K562 (cell line): ENCODE results near the gene CIB1. TPM values are rescaled to one million over a fixed set of nuclear protein-coding genes. Genes with fewer than 3 reads are reported as not detected.

Experiments used
- ARID1B ChIP-seq: fragments of 450-650 bp; IDR thresholded peaks from 2 replicates; pipeline ENCODE4 v1.6.1; 2016; ENCODE audit warnings: antibody characterized with exemption, mild to moderate bottlenecking, inconsistent platforms
- CBFA2T2 ChIP-seq: fragments of 450-650 bp; conservative IDR thresholded peaks from 2 replicates; pipeline ENCODE4 v1.6.1; 2017; ENCODE audit warnings: mild to moderate bottlenecking
- CBX5 ChIP-seq: IDR thresholded peaks from 2 replicates; pipeline ENCODE4 v1.6.1; 2014; ENCODE audit warnings: low read depth, borderline replicate concordance
- CTBP1 ChIP-seq: fragments of 450-650 bp; IDR thresholded peaks from 2 replicates; pipeline ENCODE4 v1.6.1; 2016; ENCODE audit warnings: borderline replicate concordance
- FOSL1 ChIP-seq: fragments of 200-800 bp; sonication (Bioruptor generic); conservative IDR thresholded peaks from 2 replicates; pipeline ENCODE4 v1.6.1; 2016; ENCODE audit warnings: missing genetic modification characterization, missing compliant biosample characterization
- MYBL2 ChIP-seq, 2 experiments: fragments of 450-650 bp in 1 of 2; sonication (generic) in 1 of 2; formaldehyde crosslinking in 1 of 2; IDR thresholded peaks; 2 replicates each; pipeline versions ENCODE4 v1.6.1 to v1.8.1; 2017 to 2022; ENCODE audit warnings: borderline replicate concordance in 1 of 2, inconsistent platforms in 1 of 2, low read depth in 1 of 2, mild to moderate bottlenecking in 1 of 2, missing genetic modification reagents in 1 of 2, moderate library complexity in 1 of 2
- NFE2L1 ChIP-seq: fragments of 450-650 bp; IDR thresholded peaks from 2 replicates; pipeline ENCODE4 v1.6.1; 2016; ENCODE audit warnings: missing genetic modification characterization, low read depth, mild to moderate bottlenecking, missing compliant biosample characterization, moderate library complexity, borderline replicate concordance
- NR2F6 ChIP-seq: fragments of 450-650 bp; formaldehyde crosslinking; IDR thresholded peaks from 2 replicates; pipeline ENCODE4 v1.4.0; 2020; ENCODE audit warnings: mild to moderate bottlenecking
- PHF20 ChIP-seq: fragments of 450-650 bp; IDR thresholded peaks from 2 replicates; pipeline ENCODE4 v1.6.1; 2018; ENCODE audit not compliant: partially characterized antibody
- RBM17 ChIP-seq: fragments of 200-400 bp; formaldehyde crosslinking; IDR thresholded peaks from 2 replicates; pipeline ENCODE4 v1.6.1; 2017; ENCODE audit warnings: low read depth, mild to moderate bottlenecking, low read length, borderline replicate concordance
- SAFB ChIP-seq: fragments of 200-400 bp; formaldehyde crosslinking; IDR thresholded peaks from 2 replicates; pipeline ENCODE4 v1.6.1; 2017; ENCODE audit warnings: low read depth, low read length, borderline replicate concordance
- SMARCA4 ChIP-seq: fragments of 450-650 bp; IDR thresholded peaks from 2 replicates; pipeline ENCODE4 v1.6.1; 2016
- ZBTB17 ChIP-seq: fragments of 450-650 bp; formaldehyde crosslinking; IDR thresholded peaks from 2 replicates; pipeline ENCODE4 v1.4.0; 2020; ENCODE audit warnings: mild to moderate bottlenecking
- ZC3H4 ChIP-seq: sonication (generic); formaldehyde crosslinking; IDR thresholded peaks from 2 replicates; pipeline ENCODE4 v1.9.0; 2021; ENCODE audit warnings: missing genetic modification reagents, borderline replicate concordance
- ZNF124 ChIP-seq: sonication (generic); formaldehyde crosslinking; IDR thresholded peaks from 2 replicates; pipeline ENCODE4 v1.8.1; 2022; ENCODE audit warnings: missing genetic modification reagents
- ZNF24 ChIP-seq: fragments of 450-650 bp; IDR thresholded peaks from 2 replicates; pipeline ENCODE4 v1.6.1; 2016
- ZNF311 ChIP-seq: fragments of 250-450 bp; sonication (Bioruptor Pico); IDR thresholded peaks from 2 replicates; pipeline ENCODE4 v1.4.0; 2020; ENCODE audit warnings: mild to moderate bottlenecking, moderate library complexity
- ZNF699 ChIP-seq: fragments of 250-450 bp; sonication (Bioruptor Pico); IDR thresholded peaks from 2 replicates; pipeline ENCODE4 v1.8.0; 2021; ENCODE audit warnings: mild to moderate bottlenecking, moderate library complexity; ENCODE audit not compliant: insufficient replicate concordance
- ZNF766 ChIP-seq: fragments of 200-800 bp; sonication (Bioruptor generic); conservative IDR thresholded peaks from 2 replicates; pipeline ENCODE4 v1.6.1; 2016; ENCODE audit warnings: missing genetic modification characterization, missing compliant biosample characterization
- polyA plus RNA-seq, 8 experiments: library from polyadenylated mRNA; depleted of rRNA in 4 of 8; stranded (reverse) in 5 of 8; unstranded in 3 of 8; fragments of >200 nt; fragmentation: Nextera tagmentation in 2 of 8; fragmentation: Illumina TruSeq in 1 of 8; extraction: Ambion mirVana in 2 of 8; extraction: Trizol in 1 of 8; gene quantifications; 2 replicates each; pipeline versions ENCODE4 v1.2.1 to v1.2.3, GENCODE V29; 2011 to 2014; ENCODE audit warnings: inconsistent platforms in 1 of 8, missing spikeins in 1 of 8
- total RNA-seq, 7 experiments: library from RNA; depleted of rRNA in 6 of 7; stranded (reverse); fragments of >200 nt in 6 of 7; fragmentation: Illumina TruSeq in 2 of 7; extraction: Trizol in 2 of 7; gene quantifications; 2 replicates each; pipeline versions ENCODE4 v1.2.1 to v1.2.3, GENCODE V29; 2011 to 2021; ENCODE audit warnings: low replicate concordance in 1 of 7
- TF ChIP-seq, protein P1 (sequence below): fragments of 450-650 bp; IDR thresholded peaks from 2 replicates; pipeline ENCODE4 v1.6.1; 2017; ENCODE audit warnings: antibody characterized with exemption, mild to moderate bottlenecking
- TF ChIP-seq, protein P2 (sequence below): IDR thresholded peaks from 2 replicates; pipeline ENCODE4 v1.6.1; 2014; ENCODE audit warnings: antibody characterized with exemption

Gene CIB1
- total and polyA plus RNA-seq, 9 of the 15 experiments (the other 6 are each of a cell fraction or from before 2014, with no cell fraction given), result 14.9 to 136 (median 64.5) TPM

DNA sequence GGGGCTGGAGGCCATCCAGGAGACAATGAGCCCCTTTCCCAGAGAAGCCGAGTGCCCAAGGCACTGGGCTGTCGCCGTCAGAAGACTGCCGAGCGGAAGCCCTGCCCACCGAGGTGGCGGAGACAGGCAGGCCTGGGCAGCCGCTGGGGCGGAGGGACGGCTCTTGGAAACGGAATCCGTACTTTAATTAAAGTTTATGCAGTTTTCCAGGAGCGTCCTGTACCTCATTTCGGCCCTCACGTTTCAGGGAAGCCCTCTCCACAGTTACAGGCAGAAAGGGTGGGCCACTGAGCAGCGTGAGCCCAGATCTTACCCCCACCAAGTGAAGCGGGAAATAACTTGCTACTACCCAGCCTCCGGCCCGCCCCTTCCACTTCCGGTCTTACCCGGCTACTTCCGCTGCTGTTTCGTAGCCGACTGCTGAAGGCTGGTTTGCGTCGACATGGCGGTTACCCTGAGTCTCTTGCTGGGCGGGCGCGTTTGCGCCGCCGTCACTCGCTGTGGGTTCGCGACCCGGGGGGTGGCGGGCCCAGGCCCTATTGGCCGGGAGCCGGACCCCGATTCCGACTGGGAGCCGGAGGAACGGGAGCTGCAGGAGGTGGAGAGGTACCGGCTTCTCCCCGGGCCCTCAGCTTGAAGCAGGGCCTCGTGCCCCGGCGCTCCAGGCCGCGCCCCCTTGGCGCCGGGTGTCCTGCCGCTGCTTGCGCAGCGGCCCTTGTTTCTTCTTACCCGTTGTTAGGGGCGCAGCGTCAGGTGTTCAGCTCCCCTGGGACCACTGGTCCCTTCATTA is 31.7 kb upstream of the CIB1 start, which contains the start of gene NGRN (continued):
- no peak for TF ChIP-seq NFE2L1 (tag)
- TF ChIP-seq ZNF311 (CRISPR knock-in tag), result no peak
- no peak for TF ChIP-seq NR2F6 (CRISPR knock-in tag)
- no peak for TF ChIP-seq RBM17
- TF ChIP-seq, protein P1, sequence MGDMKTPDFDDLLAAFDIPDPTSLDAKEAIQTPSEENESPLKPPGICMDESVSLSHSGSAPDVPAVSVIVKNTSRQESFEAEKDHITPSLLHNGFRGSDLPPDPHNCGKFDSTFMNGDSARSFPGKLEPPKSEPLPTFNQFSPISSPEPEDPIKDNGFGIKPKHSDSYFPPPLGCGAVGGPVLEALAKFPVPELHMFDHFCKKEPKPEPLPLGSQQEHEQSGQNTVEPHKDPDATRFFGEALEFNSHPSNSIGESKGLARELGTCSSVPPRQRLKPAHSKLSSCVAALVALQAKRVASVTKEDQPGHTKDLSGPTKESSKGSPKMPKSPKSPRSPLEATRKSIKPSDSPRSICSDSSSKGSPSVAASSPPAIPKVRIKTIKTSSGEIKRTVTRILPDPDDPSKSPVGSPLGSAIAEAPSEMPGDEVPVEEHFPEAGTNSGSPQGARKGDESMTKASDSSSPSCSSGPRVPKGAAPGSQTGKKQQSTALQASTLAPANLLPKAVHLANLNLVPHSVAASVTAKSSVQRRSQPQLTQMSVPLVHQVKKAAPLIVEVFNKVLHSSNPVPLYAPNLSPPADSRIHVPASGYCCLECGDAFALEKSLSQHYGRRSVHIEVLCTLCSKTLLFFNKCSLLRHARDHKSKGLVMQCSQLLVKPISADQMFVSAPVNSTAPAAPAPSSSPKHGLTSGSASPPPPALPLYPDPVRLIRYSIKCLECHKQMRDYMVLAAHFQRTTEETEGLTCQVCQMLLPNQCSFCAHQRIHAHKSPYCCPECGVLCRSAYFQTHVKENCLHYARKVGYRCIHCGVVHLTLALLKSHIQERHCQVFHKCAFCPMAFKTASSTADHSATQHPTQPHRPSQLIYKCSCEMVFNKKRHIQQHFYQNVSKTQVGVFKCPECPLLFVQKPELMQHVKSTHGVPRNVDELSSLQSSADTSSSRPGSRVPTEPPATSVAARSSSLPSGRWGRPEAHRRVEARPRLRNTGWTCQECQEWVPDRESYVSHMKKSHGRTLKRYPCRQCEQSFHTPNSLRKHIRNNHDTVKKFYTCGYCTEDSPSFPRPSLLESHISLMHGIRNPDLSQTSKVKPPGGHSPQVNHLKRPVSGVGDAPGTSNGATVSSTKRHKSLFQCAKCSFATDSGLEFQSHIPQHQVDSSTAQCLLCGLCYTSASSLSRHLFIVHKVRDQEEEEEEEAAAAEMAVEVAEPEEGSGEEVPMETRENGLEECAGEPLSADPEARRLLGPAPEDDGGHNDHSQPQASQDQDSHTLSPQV, result peak; percentile 85
- TF ChIP-seq PHF20, result peak; percentile 85
- TF ChIP-seq MYBL2 (IDR thresholded peaks at IDR 0.05; ENCODE audit: low read depth), result no peak
- no peak for TF ChIP-seq MYBL2 (CRISPR knock-in tag; IDR thresholded peaks at IDR 0.05; ENCODE audit: borderline replicate concordance)
- TF ChIP-seq CBX5, result no peak
- no peak for TF ChIP-seq CBFA2T2
- no peak for TF ChIP-seq ZC3H4 (CRISPR knock-in tag)
- no peak for TF ChIP-seq ARID1B
- no peak for TF ChIP-seq SAFB
- TF ChIP-seq, protein P2, sequence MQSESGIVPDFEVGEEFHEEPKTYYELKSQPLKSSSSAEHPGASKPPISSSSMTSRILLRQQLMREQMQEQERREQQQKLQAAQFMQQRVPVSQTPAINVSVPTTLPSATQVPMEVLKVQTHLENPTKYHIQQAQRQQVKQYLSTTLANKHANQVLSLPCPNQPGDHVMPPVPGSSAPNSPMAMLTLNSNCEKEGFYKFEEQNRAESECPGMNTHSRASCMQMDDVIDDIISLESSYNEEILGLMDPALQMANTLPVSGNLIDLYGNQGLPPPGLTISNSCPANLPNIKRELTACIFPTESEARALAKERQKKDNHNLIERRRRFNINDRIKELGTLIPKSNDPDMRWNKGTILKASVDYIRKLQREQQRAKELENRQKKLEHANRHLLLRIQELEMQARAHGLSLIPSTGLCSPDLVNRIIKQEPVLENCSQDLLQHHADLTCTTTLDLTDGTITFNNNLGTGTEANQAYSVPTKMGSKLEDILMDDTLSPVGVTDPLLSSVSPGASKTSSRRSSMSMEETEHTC, result no peak
- TF ChIP-seq ZNF699 (CRISPR knock-in tag), result no peak
- TF ChIP-seq CTBP1, result peak; percentile 42; the same call in 1 of the 2 replicates
- no peak for TF ChIP-seq SMARCA4
- no peak for TF ChIP-seq ZBTB17 (CRISPR knock-in tag)
- TF ChIP-seq ZNF124 (CRISPR knock-in tag), result no peak
- TF ChIP-seq FOSL1, result 0 out of 2 replicates have a peak, but pooled peaks have one; percentile 31
- TF ChIP-seq ZNF24, result no peak
- 0 out of 2 replicates have a peak, but pooled peaks have one; percentile 46 for TF ChIP-seq ZNF766 (CRISPR knock-in tag)
